ENCODE data around the gene NBEA.

Gene NBEA

GRCh38 chr13:35475960-35476943 is 534.2 kb downstream of the NBEA start, which contains the start of gene MAB21L1:
Gene MAB21L1 (minus strand): TSS chr13:35476689. CDS start chr13:35476138, 551 bp downstream.
- DNase-seq (ENCODE audit: low spot score), result peak; percentile 5

GRCh38 chr13:35477386-35477946 is 535.4 kb downstream of the NBEA start:
- no peak for DNase-seq (ENCODE audit: low spot score)

GRCh38 chr13:35478271-35479037 is 536.4 kb downstream of the NBEA start:
- no peak for DNase-seq (ENCODE audit: low spot score)

GRCh38 chr13:35479038-35479492 is 537.0 kb downstream of the NBEA start:
- DNase-seq (ENCODE audit: low spot score), result no peak

GRCh38 chr13:35479706-35480105 is 537.6 kb downstream of the NBEA start:
- no peak for DNase-seq (ENCODE audit: low spot score)

GRCh38 chr13:35480346-35480745 is 538.3 kb downstream of the NBEA start:
- DNase-seq (ENCODE audit: low spot score), result no peak

- no peak for DNase-seq (ENCODE audit: low spot score)
These were observed 539.7 kb downstream of the NBEA start for GRCh38 chr13:35481777-35482176.

- DNase-seq (ENCODE audit: low spot score), result no peak
These were observed 540.5 kb downstream of the NBEA start for GRCh38 chr13:35482527-35482926.

- no peak for DNase-seq (ENCODE audit: low spot score)
These were observed 541.7 kb downstream of the NBEA start for GRCh38 chr13:35483761-35484160.

GRCh38 chr13:35484384-35484783 is 542.3 kb downstream of the NBEA start:
- DNase-seq (ENCODE audit: low spot score), result no peak

- DNase-seq (ENCODE audit: low spot score), result no peak
These were observed 543.4 kb downstream of the NBEA start for GRCh38 chr13:35485424-35485823.

- DNase-seq (ENCODE audit: low spot score), result no peak
These were observed 547.0 kb downstream of the NBEA start for GRCh38 chr13:35489050-35489449.

GRCh38 chr13:35496006-35496405 is 553.9 kb downstream of the NBEA start:
- DNase-seq (ENCODE audit: low spot score), result no peak

- DNase-seq (ENCODE audit: low spot score), result no peak
These were observed 554.8 kb downstream of the NBEA start for GRCh38 chr13:35496761-35497386.

GRCh38 chr13:35498231-35498630 is 556.2 kb downstream of the NBEA start:
- DNase-seq (ENCODE audit: low spot score), result no peak

- DNase-seq (ENCODE audit: low spot score), result no peak
These were observed 557.2 kb downstream of the NBEA start for GRCh38 chr13:35499196-35499662.

- DNase-seq (ENCODE audit: low spot score), result no peak
These were observed 557.6 kb downstream of the NBEA start for GRCh38 chr13:35499676-35500075.

GRCh38 chr13:35500144-35500543 is 558.1 kb downstream of the NBEA start:
- DNase-seq (ENCODE audit: low spot score), result no peak

- DNase-seq (ENCODE audit: low spot score), result no peak
These were observed 559.7 kb downstream of the NBEA start for GRCh38 chr13:35501661-35502235.

GRCh38 chr13:35502456-35502855 is 560.4 kb downstream of the NBEA start:
- DNase-seq (ENCODE audit: low spot score), result no peak

- DNase-seq (ENCODE audit: low spot score), result no peak
These were observed 570.3 kb downstream of the NBEA start for GRCh38 chr13:35512271-35512920.
